Activated naive CD4-positive, alpha-beta T cell treated with anti-CD3 and anti-CD28 coated beads for 36 hours (primary cell): ENCODE data around the gene MLX. TPM values are rescaled to one million over a fixed set of nuclear protein-coding genes. Genes with fewer than 3 reads are reported as not detected.
"Not testable (repeated sequence)": the region's sequence is repeated elsewhere in the genome, so short reads cannot be mapped to it uniquely, and the experiment has no call there.

ENCODE experiments used
- CTCF ChIA-PET: fragments of 350-600 bp; sonication (Branson Sonifier 250); formaldehyde crosslinking; loops from one replicate; lab custom pipeline; 2021; ENCODE audit warnings: antibody characterized with exemption; lab: Charles Lee
- DNase-seq: peaks from one replicate; pipeline ENCODE4 v3.0.0-alpha.2; 2020
- H3K27ac Mint-ChIP-seq: one replicate; pipeline ENCODE4 v1.8.0; 2021; ENCODE audit warnings: mild to moderate bottlenecking, mixed read lengths
- H3K27me3 Mint-ChIP-seq: one replicate; pipeline ENCODE4 v1.8.0; 2021; ENCODE audit warnings: low read depth, mixed read lengths
- H3K36me3 Mint-ChIP-seq: one replicate; pipeline ENCODE4 v1.8.0; 2021; ENCODE audit warnings: low read depth, mixed read lengths
- H3K4me1 Mint-ChIP-seq: one replicate; pipeline ENCODE4 v1.8.0; 2021; ENCODE audit warnings: low read depth, mixed read lengths
- H3K4me3 Mint-ChIP-seq: one replicate; pipeline ENCODE4 v1.8.0; 2021; ENCODE audit warnings: mild to moderate bottlenecking, moderate library complexity, mixed read lengths
- H3K9me3 Mint-ChIP-seq: one replicate; pipeline ENCODE4 v1.8.0; 2021; ENCODE audit warnings: mixed read lengths
- intact Hi-C: fragments of 100-400 bp; cut with micrococcal nuclease; formaldehyde crosslinking; loops from one replicate; pipeline ENCODE4 v1.15.1; 2023
- total RNA-seq, 2 experiments: library from RNA; stranded (reverse); gene quantifications; one replicate each; pipeline ENCODE4 v1.2.3, GENCODE V29; 2021

Gene MLX
- total RNA-seq, 2 experiments from 2014 or later = 22.1 to 24.7 TPM

- Mint-ChIP-seq H3K27me3 (no peaks in the 10 kb centered on the region), H3K27ac (no peak overlapping the region), H3K4me1 (no peaks in the 10 kb centered on the region), H3K9me3 (no peaks in the 10 kb centered on the region), H3K36me3 (peaks cover 9% of the 10 kb centered on the region), H3K4me3 (no peak overlapping the region)
- no peak for DNase-seq
- CTCF ChIA-PET = interaction anchor here (0.6 kb wide), 1 partner anchor 9 kb away, joined by 3 read pairs; no protein-coding TSS in a partner anchor
- intact Hi-C loops = no loop called here
Measured at GRCh38 chr17:42591411-42591810, 24.5 kb downstream of the MLX start.

GRCh38 chr17:42596386-42596785 is 29.5 kb downstream of the MLX start:
- Mint-ChIP-seq H3K9me3 (no peaks in the 10 kb centered on the region), H3K4me1 (peaks cover 13% of the 10 kb centered on the region), H3K27ac (no peak overlapping the region), H3K36me3 (no peaks in the 10 kb centered on the region), H3K27me3 (no peaks in the 10 kb centered on the region), H3K4me3 (no peak overlapping the region)
- CTCF ChIA-PET = no interaction called here
- intact Hi-C loops = no loop called here
- DNase-seq = no peak

GRCh38 chr17:42598905-42599304 is 32.0 kb downstream of the MLX start:
- intact Hi-C loops = no loop called here
- Mint-ChIP-seq H3K4me3 (no peak overlapping the region), H3K27ac (peak overlapping the region; percentile 22), H3K9me3 (no peaks in the 10 kb centered on the region), H3K36me3 (no peaks in the 10 kb centered on the region), H3K4me1 (peaks cover 26% of the 10 kb centered on the region), H3K27me3 (no peaks in the 10 kb centered on the region)
- CTCF ChIA-PET = interaction anchor here (0.5 to 5.0 kb wide), 4 partner anchors 10 to 307 kb away, joined by 3 to 36 read pairs (median 4); partner anchors contain the start of gene PSMC3IP
- DNase-seq = no peak

- Mint-ChIP-seq H3K9me3 (no peaks in the 10 kb centered on the region), H3K27ac (no peak overlapping the region), H3K4me3 (no peak overlapping the region), H3K4me1 (peaks cover 64% of the 10 kb centered on the region), H3K36me3 (no peaks in the 10 kb centered on the region), H3K27me3 (no peaks in the 10 kb centered on the region)
- DNase-seq = no peak
- CTCF ChIA-PET = interaction anchor here (0.7 kb wide), 1 partner anchor 25 kb away, joined by 5 read pairs; no protein-coding TSS in a partner anchor
- intact Hi-C loops = no loop called here
Measured at GRCh38 chr17:42603318-42603717, 36.4 kb downstream of the MLX start.

GRCh38 chr17:42607769-42608168 is 40.9 kb downstream of the MLX start:
- peaks cover 16% of the 10 kb centered on the region for H3K36me3 Mint-ChIP-seq
- DNase-seq = no peak
- peak overlapping the region; percentile 93 for H3K27ac Mint-ChIP-seq
- peak overlapping the region; percentile 100 for H3K4me3 Mint-ChIP-seq
- H3K27me3 Mint-ChIP-seq = no peaks in the 10 kb centered on the region
- H3K4me1 Mint-ChIP-seq = peaks cover 57% of the 10 kb centered on the region
- CTCF ChIA-PET = interaction anchor here (0.6 to 2.9 kb wide), 5 partner anchors 9 to 156 kb away, joined by 3 to 30 read pairs (median 4); partner anchors contain the start of gene PSMC3IP
- no peaks in the 10 kb centered on the region for H3K9me3 Mint-ChIP-seq
- intact Hi-C loops = loop anchor here (2.0 to 5.0 kb wide), 2 partner anchors 50 to 391 kb away; partner anchors contain the start of genes RPL27 and TUBG2

GRCh38 chr17:42608305-42609181 is 41.6 kb downstream of the MLX start:
- CTCF ChIA-PET = interaction anchor here (0.6 to 2.9 kb wide), 8 partner anchors 10 to 155 kb away, joined by 3 to 30 read pairs (median 4); partner anchors contain the start of gene PSMC3IP
- Mint-ChIP-seq H3K4me3 (peak overlapping the region; percentile 100), H3K4me1 (peaks cover 50% of the 10 kb centered on the region), H3K36me3 (peaks cover 20% of the 10 kb centered on the region), H3K9me3 (no peaks in the 10 kb centered on the region), H3K27me3 (no peaks in the 10 kb centered on the region), H3K27ac (peak overlapping the region; percentile 93)
- DNase-seq = peak; percentile 38
- intact Hi-C loops = loop anchor here (1.0 to 5.0 kb wide), 4 partner anchors 31 to 390 kb away; partner anchors contain the start of genes PSMC3IP, RPL27 and TUBG2

GRCh38 chr17:42609182-42609813 is 42.4 kb downstream of the MLX start, which contains the start of the genes RETREG3 and TUBG1:
Gene RETREG3 (minus strand): TSS chr17:42609374. CDS start chr17:42609324, 50 bp downstream.
Gene TUBG1 (plus strand): TSS chr17:42609683. CDS start chr17:42609738, 55 bp downstream.
- Mint-ChIP-seq H3K36me3 (peaks cover 26% of the 10 kb centered on the region), H3K4me1 (peaks cover 45% of the 10 kb centered on the region), H3K4me3 (peak within 1 kb of the TSS; percentile 100), H3K27ac (peak within 1 kb of the TSS; percentile 93), H3K27me3 (no peaks in the 10 kb centered on the region), H3K9me3 (no peaks in the 10 kb centered on the region)
- DNase-seq = peak; percentile 99
- intact Hi-C loops = loop anchor here (1.0 to 5.0 kb wide), 4 partner anchors 32 to 390 kb away; partner anchors contain the start of genes PSMC3IP, RPL27 and TUBG2
- CTCF ChIA-PET = interaction anchor here (0.7 to 2.9 kb wide), 6 partner anchors 11 to 154 kb away, joined by 3 to 30 read pairs (median 4); partner anchors contain the start of gene PSMC3IP

GRCh38 chr17:42609814-42610801 is 43.2 kb downstream of the MLX start:
- H3K27ac Mint-ChIP-seq = peak overlapping the region; percentile 80
- peaks cover 37% of the 10 kb centered on the region for H3K4me1 Mint-ChIP-seq
- H3K4me3 Mint-ChIP-seq = peak overlapping the region; percentile 100
- intact Hi-C loops = loop anchor here (1.0 to 5.0 kb wide), 4 partner anchors 33 to 389 kb away; partner anchors contain the start of genes PSMC3IP, RPL27 and TUBG2
- DNase-seq = peak; percentile 24
- not testable (repeated sequence) for H3K9me3 Mint-ChIP-seq, H3K27me3 Mint-ChIP-seq
- CTCF ChIA-PET = interaction anchor here (2.2 to 2.9 kb wide), 2 partner anchors 31 to 70 kb away, joined by 15 to 30 read pairs; partner anchors contain the start of gene PSMC3IP
- peaks cover 33% of the 10 kb centered on the region for H3K36me3 Mint-ChIP-seq

- intact Hi-C loops = no loop called here
- Mint-ChIP-seq H3K27me3 (no peaks in the 10 kb centered on the region), H3K9me3 (no peaks in the 10 kb centered on the region), H3K27ac (no peak overlapping the region), H3K4me1 (peaks cover 19% of the 10 kb centered on the region), H3K4me3 (no peak overlapping the region), H3K36me3 (peaks cover 40% of the 10 kb centered on the region)
- CTCF ChIA-PET = interaction anchor here (0.7 to 0.9 kb wide), 2 partner anchors 34 to 212 kb away, joined by 3 to 4 read pairs; partner anchors contain the start of genes BECN1 and PSMC3IP
- DNase-seq = no peak
Measured at GRCh38 chr17:42612013-42612412, 45.1 kb downstream of the MLX start.

- intact Hi-C loops = no loop called here
- CTCF ChIA-PET = no interaction called here
- no peaks in the 10 kb centered on the region for H3K27me3 Mint-ChIP-seq
Measured at GRCh38 chr17:42613699-42614295, 46.9 kb downstream of the MLX start.

More at GRCh38 chr17:42613699-42614295, 46.9 kb downstream of the MLX start:
- H3K9me3 Mint-ChIP-seq = no peaks in the 10 kb centered on the region
- H3K4me1 Mint-ChIP-seq = peaks cover 10% of the 10 kb centered on the region
- H3K36me3 Mint-ChIP-seq = peaks cover 38% of the 10 kb centered on the region
- H3K27ac Mint-ChIP-seq = peak overlapping the region; percentile 19
- no peak overlapping the region for H3K4me3 Mint-ChIP-seq
- DNase-seq = no peak
